ENCODE results near the gene ANKS6.

The ANKS6 gene

DNA sequence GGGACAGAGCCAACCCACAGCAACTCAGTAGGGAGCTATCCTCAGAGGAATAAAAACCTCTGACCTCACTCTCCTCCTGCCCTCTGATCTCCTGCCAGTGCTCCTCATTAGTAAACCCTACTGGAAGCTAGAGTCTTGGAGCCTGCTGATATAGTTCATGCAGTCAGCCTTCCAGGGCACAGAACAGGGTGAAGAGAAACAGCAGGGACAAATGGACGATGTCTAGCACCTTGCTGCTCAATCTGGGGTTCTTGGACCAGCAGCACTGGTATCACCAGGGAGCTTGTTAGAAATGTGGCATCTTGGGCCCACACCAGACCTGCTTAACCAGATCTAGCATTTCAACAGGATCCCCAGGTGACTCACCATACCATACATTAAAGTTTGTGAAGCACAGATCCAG is 5.6 kb upstream of the ANKS6 start:
- H3K4me1 ChIP-seq: peaks cover 4 to 14% (median 10%) of the 10 kb centered on the region in 10 experiments; a peak in 16 of 20 replicates
- H3K4me2 ChIP-seq: peak overlapping the region in 3 of 11 experiments; percentile 16 to 39 (median 33); a peak in 6 of 22 replicates
- H3K36me3 ChIP-seq: no peaks in the 10 kb centered on the region
- H4K20me1 ChIP-seq: no peaks in the 10 kb centered on the region
- peaks cover 10 to 22% (median 16%) of the 10 kb centered on the region in 11 experiments; a peak in 20 of 22 replicates for H3K9me3 ChIP-seq (replicated peaks in 1 of 11)
- no peak overlapping the region for H3K4me3 ChIP-seq
- peaks cover 0 to 3% (median 0%) of the 10 kb centered on the region in 11 experiments; a peak in 1 of 22 replicates for H3K27me3 ChIP-seq
- no peak overlapping the region for H3K9ac ChIP-seq
- TF ChIP-seq Cebpa-rat (IDR thresholded peaks at IDR 0.05): no peak
- H3K27ac ChIP-seq: no peak overlapping the region

- H3K36me3 ChIP-seq: no peaks in the 10 kb centered on the region
- no peak for TF ChIP-seq Cebpa-rat (IDR thresholded peaks at IDR 0.05)
- no peak overlapping the region for H3K9ac ChIP-seq
- H3K27me3 ChIP-seq: no peaks in the 10 kb centered on the region
- peaks cover 10 to 22% (median 16%) of the 10 kb centered on the region in 11 experiments; a peak in 20 of 22 replicates for H3K9me3 ChIP-seq (replicated peaks in 1 of 11)
- H3K4me1 ChIP-seq: peaks cover 0 to 14% (median 11%) of the 10 kb centered on the region in 10 experiments; a peak in 14 of 20 replicates
- peak overlapping the region in 3 of 11 experiments; percentile 16 to 39 (median 33); a peak in 5 of 22 replicates for H3K4me2 ChIP-seq
- no peak overlapping the region for H3K4me3 ChIP-seq
- H4K20me1 ChIP-seq: no peaks in the 10 kb centered on the region
- H3K27ac ChIP-seq: no peak overlapping the region
These were observed 5.2 kb upstream of the ANKS6 start for GRCh38 chr9:98801561-98801960.

- TF ChIP-seq Cebpa-rat (IDR thresholded peaks at IDR 0.05): no peak
- no peaks in the 10 kb centered on the region for H3K36me3 ChIP-seq
- peaks cover 0 to 18% (median 13%) of the 10 kb centered on the region in 11 experiments; a peak in 10 of 22 replicates for H4K20me1 ChIP-seq
- peaks cover 10 to 37% (median 27%) of the 10 kb centered on the region in 10 experiments for H3K4me1 ChIP-seq
- H3K27me3 ChIP-seq: no peaks in the 10 kb centered on the region
- no peak overlapping the region for H3K27ac ChIP-seq
- H3K4me3 ChIP-seq: no peak overlapping the region
- no peak overlapping the region for H3K4me2 ChIP-seq
- H3K9ac ChIP-seq: no peak overlapping the region
- peaks cover 10 to 22% (median 16%) of the 10 kb centered on the region in 11 experiments; a peak in 20 of 22 replicates for H3K9me3 ChIP-seq (replicated peaks in 1 of 11)
These were observed 1.9 kb upstream of the ANKS6 start for GRCh38 chr9:98798254-98798653.

GRCh38 chr9:98797491-98797890 is 1.1 kb upstream of the ANKS6 start:
- no peak overlapping the region for H3K4me2 ChIP-seq
- H3K4me3 ChIP-seq: no peak overlapping the region
- peaks cover 15 to 43% (median 34%) of the 10 kb centered on the region in 10 experiments for H3K4me1 ChIP-seq
- no peak overlapping the region for H3K9ac ChIP-seq
- H4K20me1 ChIP-seq: peaks cover 0 to 25% (median 17%) of the 10 kb centered on the region in 11 experiments; a peak in 12 of 22 replicates
- H3K27me3 ChIP-seq: no peaks in the 10 kb centered on the region
- no peak overlapping the region for H3K27ac ChIP-seq
- H3K9me3 ChIP-seq (replicated peaks in 1 of 11): peaks cover 10 to 22% (median 16%) of the 10 kb centered on the region in 11 experiments; a peak in 20 of 22 replicates
- H3K36me3 ChIP-seq: no peaks in the 10 kb centered on the region
- no peak for TF ChIP-seq Cebpa-rat (IDR thresholded peaks at IDR 0.05)

DNA sequence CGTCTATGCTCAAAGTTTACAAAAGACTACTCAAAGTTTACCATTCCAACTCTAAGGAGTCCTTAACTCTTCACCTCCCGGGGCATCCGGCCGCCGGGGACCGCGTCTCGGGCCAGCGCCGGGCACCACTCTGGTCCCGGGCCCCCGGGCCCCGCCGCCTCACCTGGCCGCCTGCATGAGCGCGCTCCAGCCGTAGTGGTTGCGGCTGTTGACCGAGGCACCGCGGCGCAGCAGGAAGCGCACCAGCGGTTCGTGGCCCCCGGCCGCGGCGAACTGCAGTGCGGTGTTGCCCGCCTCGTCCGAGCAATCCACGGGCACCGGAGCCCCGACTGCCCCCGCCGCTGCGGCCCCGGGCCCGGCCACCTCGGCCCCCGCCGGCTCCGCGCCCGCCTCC is 388 bp downstream of the ANKS6 start:
- Histone ChIP-seq H4K20me1 (peaks cover 0 to 41% (median 29%) of the 10 kb centered on the region in 11 experiments; a peak in 15 of 22 replicates), H3K9me3 (replicated peaks in 1 of 11) (peaks cover 10 to 22% (median 16%) of the 10 kb centered on the region in 11 experiments; a peak in 20 of 22 replicates), H3K4me2 (peak overlapping the region; percentile 84 to 98 (median 93)), H3K9ac (peak overlapping the region; percentile 76 to 92 (median 88)), H3K4me1 (peaks cover 23 to 52% (median 47%) of the 10 kb centered on the region in 10 experiments), H3K4me3 (peak overlapping the region; percentile 77 to 94 (median 87)), H3K27ac (peak overlapping the region in 10 of 11 experiments; percentile 68 to 87 (median 85); a peak in 21 of 22 replicates), H3K27me3 (no peaks in the 10 kb centered on the region), H3K36me3 (no peaks in the 10 kb centered on the region; a peak in 2 of 22 replicates)
- TF ChIP-seq Cebpa-rat (IDR thresholded peaks at IDR 0.05): no peak

- Histone ChIP-seq H3K27ac (peak overlapping the region in 9 of 11 experiments; percentile 73 to 87 (median 85); a peak in 16 of 22 replicates), H3K4me3 (peak overlapping the region; percentile 77 to 94 (median 87))
- no peak for TF ChIP-seq Cebpa-rat (IDR thresholded peaks at IDR 0.05)
These were observed 930 bp downstream of the ANKS6 start for GRCh38 chr9:98795295-98795955.

DNA sequence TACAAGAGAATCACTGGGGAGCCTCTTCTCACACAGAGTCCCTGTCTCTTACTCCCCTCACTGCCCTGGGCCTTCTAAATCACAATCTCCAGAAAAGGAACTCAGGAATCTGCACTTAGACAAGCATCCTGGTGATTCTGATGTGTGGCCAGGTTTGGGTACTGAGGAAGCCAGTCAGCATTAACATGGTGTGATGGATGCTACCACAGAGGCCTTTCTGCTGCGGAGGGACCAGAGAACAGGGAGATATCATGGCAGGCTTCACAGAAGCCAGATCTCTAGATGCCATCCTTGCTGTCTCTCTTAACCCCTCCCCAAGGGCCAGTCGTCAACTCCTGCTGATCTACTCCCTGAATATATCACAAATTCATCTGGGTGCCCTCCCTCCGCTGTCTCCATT is 1.6 kb downstream of the ANKS6 start:
- Histone ChIP-seq H3K36me3 (peaks cover 5 to 12% (median 10%) of the 10 kb centered on the region in 11 experiments; a peak in 21 of 22 replicates), H3K4me2 (peak overlapping the region; percentile 84 to 98 (median 93)), H3K27ac (no peak overlapping the region)

More at GRCh38 chr9:98795295-98795955, 930 bp downstream of the ANKS6 start:
- Histone ChIP-seq H3K9ac (peak overlapping the region; percentile 76 to 92 (median 88)), H4K20me1 (peaks cover 0 to 46% (median 34%) of the 10 kb centered on the region in 11 experiments; a peak in 17 of 22 replicates), H3K9me3 (replicated peaks in 1 of 11) (peaks cover 10 to 22% (median 16%) of the 10 kb centered on the region in 11 experiments; a peak in 20 of 22 replicates), H3K36me3 (peaks cover 0 to 5% (median 4%) of the 10 kb centered on the region in 11 experiments; a peak in 11 of 22 replicates), H3K4me1 (peaks cover 25 to 56% (median 51%) of the 10 kb centered on the region in 10 experiments), H3K27me3 (no peaks in the 10 kb centered on the region), H3K4me2 (peak overlapping the region; percentile 84 to 98 (median 93))

GRCh38 chr9:98793031-98793430 is 3.3 kb downstream of the ANKS6 start:
- peaks cover 7 to 29% (median 26%) of the 10 kb centered on the region in 11 experiments for H3K36me3 ChIP-seq
- H3K4me2 ChIP-seq: peak overlapping the region; percentile 0 to 51 (median 40); a peak in 12 of 22 replicates
- H3K4me3 ChIP-seq: no peak overlapping the region
- peaks cover 25 to 56% (median 51%) of the 10 kb centered on the region in 10 experiments for H3K4me1 ChIP-seq
- no peak for TF ChIP-seq Cebpa-rat (IDR thresholded peaks at IDR 0.05)
- no peak overlapping the region; a peak in 1 of 22 replicates for H3K9ac ChIP-seq
- peaks cover 0 to 62% (median 44%) of the 10 kb centered on the region in 11 experiments; a peak in 17 of 22 replicates for H4K20me1 ChIP-seq
- H3K9me3 ChIP-seq (replicated peaks in 1 of 11): peaks cover 2 to 5% (median 5%) of the 10 kb centered on the region in 11 experiments; a peak in 19 of 22 replicates
- H3K27me3 ChIP-seq: no peaks in the 10 kb centered on the region
- H3K27ac ChIP-seq: no peak overlapping the region

More for the DNA sequence above, 1.6 kb downstream of the ANKS6 start:
- peaks cover 0 to 52% (median 40%) of the 10 kb centered on the region in 11 experiments; a peak in 17 of 22 replicates for H4K20me1 ChIP-seq
- H3K4me3 ChIP-seq: peak overlapping the region in 4 of 10 experiments; percentile 84 to 93 (median 88); a peak in 5 of 20 replicates
- H3K4me1 ChIP-seq: peaks cover 25 to 56% (median 51%) of the 10 kb centered on the region in 10 experiments
- peak overlapping the region in 5 of 11 experiments; percentile 89 to 92 (median 90); a peak in 7 of 22 replicates for H3K9ac ChIP-seq
- H3K27me3 ChIP-seq: no peaks in the 10 kb centered on the region
- no peak for TF ChIP-seq Cebpa-rat (IDR thresholded peaks at IDR 0.05)
- H3K9me3 ChIP-seq (replicated peaks in 1 of 11): peaks cover 10 to 22% (median 16%) of the 10 kb centered on the region in 11 experiments; a peak in 20 of 22 replicates
